DND-41 (cell line): ENCODE data around the gene SSMEM1.

Experiments used
- ATAC-seq: fragments of 200-7000 bp; cut with Tn5 transposase; 3 replicates; pipeline ENCODE4 v1.9.1; 2021; ENCODE audit warnings: low read depth; ENCODE audit not compliant: insufficient read depth
- DNase-seq: peaks from one replicate; pipeline ENCODE4 v3.0.0-alpha.2; 2020
- H2AFZ ChIP-seq: 2 replicates; pipeline ENCODE4 v1.6.0; 2012; ENCODE audit warnings: low read depth, low read length
- H3K27ac ChIP-seq: 2 replicates; pipeline ENCODE4 v1.5.1; 2012; ENCODE audit warnings: low read length, inconsistent platforms
- H3K27me3 ChIP-seq: fragments of 200-600 bp; sonication (generic); 2 replicates; pipeline ENCODE4 v1.6.0; 2012; ENCODE audit warnings: low read length, mild to moderate bottlenecking, inconsistent platforms; ENCODE audit not compliant: insufficient read depth, poor library complexity
- H3K36me3 ChIP-seq: 2 replicates; pipeline ENCODE4 v1.5.1; 2012; ENCODE audit warnings: low read length, inconsistent platforms; ENCODE audit not compliant: insufficient read depth
- H3K4me1 ChIP-seq: 2 replicates; pipeline ENCODE4 v1.5.1; 2012; ENCODE audit warnings: mild to moderate bottlenecking, low read length; ENCODE audit not compliant: insufficient read depth
- H3K4me2 ChIP-seq: 2 replicates; pipeline ENCODE4 v1.6.0; 2012; ENCODE audit warnings: mild to moderate bottlenecking, moderate library complexity, low read length, inconsistent platforms; ENCODE audit not compliant: insufficient read depth
- H3K4me3 ChIP-seq, 2 experiments: fragments of 200-600 bp in 1 of 2; shearing (Covaris generic) in 1 of 2; 2 replicates each; pipeline ENCODE4 v1.5.1; 2012 to 2016; ENCODE audit warnings: inconsistent platforms in 2 of 2, low read length in 2 of 2, mild to moderate bottlenecking in 2 of 2, low read depth in 1 of 2, moderate library complexity in 1 of 2
- H3K79me2 ChIP-seq: 2 replicates; pipeline ENCODE4 v1.6.0; 2012; ENCODE audit warnings: low read length, inconsistent platforms; ENCODE audit not compliant: insufficient read depth
- H3K9ac ChIP-seq: 2 replicates; pipeline ENCODE4 v1.6.0; 2012; ENCODE audit warnings: low read depth, mild to moderate bottlenecking, inconsistent platforms, low read length, moderate library complexity
- H3K9me3 ChIP-seq: 2 replicates; pipeline ENCODE4 v1.5.1; 2012; ENCODE audit warnings: low read length, moderate library complexity, mild to moderate bottlenecking, inconsistent platforms; ENCODE audit not compliant: insufficient read depth, severe bottlenecking
- H4K20me1 ChIP-seq: 2 replicates; pipeline ENCODE4 v1.6.0; 2012; ENCODE audit warnings: low read length; ENCODE audit not compliant: insufficient read depth
- EZH2 ChIP-seq: IDR thresholded peaks from 3 replicates; pipeline ENCODE4 v1.6.1; 2012; ENCODE audit warnings: borderline replicate concordance, low read depth, mild to moderate bottlenecking, moderate library complexity, low read length, inconsistent platforms; ENCODE audit not compliant: severe bottlenecking
- TF ChIP-seq, protein P1 (sequence below): IDR thresholded peaks from 2 replicates; pipeline ENCODE4 v1.5.1; 2012; ENCODE audit warnings: borderline replicate concordance, low read length, moderate library complexity, mild to moderate bottlenecking; ENCODE audit not compliant: poor library complexity, severe bottlenecking; ENCODE audit errors: extremely low read depth

Gene SSMEM1

DNA sequence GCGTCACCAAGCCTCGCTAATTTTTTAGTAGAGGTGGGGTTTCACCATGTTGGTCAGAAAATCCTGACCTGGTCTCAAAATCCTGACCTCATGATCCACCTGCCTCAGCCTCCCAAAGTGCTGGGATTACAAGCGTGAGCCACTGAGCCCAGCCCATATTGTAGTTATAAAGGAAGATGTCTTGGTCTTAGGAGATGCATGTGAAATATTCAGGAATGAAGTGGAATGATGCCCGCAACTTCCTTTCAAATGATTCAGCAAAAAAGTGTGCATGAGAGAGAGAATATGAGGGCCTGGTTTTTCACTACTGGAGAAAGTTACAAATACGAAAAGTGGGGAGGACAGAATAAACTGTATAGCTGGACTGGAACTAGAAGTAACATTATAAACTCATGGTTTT lies 18.3 kb upstream of the SSMEM1 start:
- Histone ChIP-seq H3K4me2 (no peak overlapping the region), H3K4me3 (no peak overlapping the region), H4K20me1 (no peaks in the 10 kb centered on the region), H3K79me2 (0 out of 2 replicates have a peak, but pooled peaks cover 2% of the 10 kb centered on the region), H3K9me3 (no peaks in the 10 kb centered on the region), H3K27me3 (no peaks in the 10 kb centered on the region), H3K9ac (no peak overlapping the region), H3K27ac (no peak overlapping the region), H2AFZ (no peak overlapping the region), H3K36me3 (peaks cover 64% of the 10 kb centered on the region), H3K4me1 (no peaks in the 10 kb centered on the region)
- no peak for ATAC-seq
- DNase-seq, result no peak
- TF ChIP-seq, protein P1, sequence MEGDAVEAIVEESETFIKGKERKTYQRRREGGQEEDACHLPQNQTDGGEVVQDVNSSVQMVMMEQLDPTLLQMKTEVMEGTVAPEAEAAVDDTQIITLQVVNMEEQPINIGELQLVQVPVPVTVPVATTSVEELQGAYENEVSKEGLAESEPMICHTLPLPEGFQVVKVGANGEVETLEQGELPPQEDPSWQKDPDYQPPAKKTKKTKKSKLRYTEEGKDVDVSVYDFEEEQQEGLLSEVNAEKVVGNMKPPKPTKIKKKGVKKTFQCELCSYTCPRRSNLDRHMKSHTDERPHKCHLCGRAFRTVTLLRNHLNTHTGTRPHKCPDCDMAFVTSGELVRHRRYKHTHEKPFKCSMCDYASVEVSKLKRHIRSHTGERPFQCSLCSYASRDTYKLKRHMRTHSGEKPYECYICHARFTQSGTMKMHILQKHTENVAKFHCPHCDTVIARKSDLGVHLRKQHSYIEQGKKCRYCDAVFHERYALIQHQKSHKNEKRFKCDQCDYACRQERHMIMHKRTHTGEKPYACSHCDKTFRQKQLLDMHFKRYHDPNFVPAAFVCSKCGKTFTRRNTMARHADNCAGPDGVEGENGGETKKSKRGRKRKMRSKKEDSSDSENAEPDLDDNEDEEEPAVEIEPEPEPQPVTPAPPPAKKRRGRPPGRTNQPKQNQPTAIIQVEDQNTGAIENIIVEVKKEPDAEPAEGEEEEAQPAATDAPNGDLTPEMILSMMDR, result no peak
- TF ChIP-seq EZH2, result no peak

DNA sequence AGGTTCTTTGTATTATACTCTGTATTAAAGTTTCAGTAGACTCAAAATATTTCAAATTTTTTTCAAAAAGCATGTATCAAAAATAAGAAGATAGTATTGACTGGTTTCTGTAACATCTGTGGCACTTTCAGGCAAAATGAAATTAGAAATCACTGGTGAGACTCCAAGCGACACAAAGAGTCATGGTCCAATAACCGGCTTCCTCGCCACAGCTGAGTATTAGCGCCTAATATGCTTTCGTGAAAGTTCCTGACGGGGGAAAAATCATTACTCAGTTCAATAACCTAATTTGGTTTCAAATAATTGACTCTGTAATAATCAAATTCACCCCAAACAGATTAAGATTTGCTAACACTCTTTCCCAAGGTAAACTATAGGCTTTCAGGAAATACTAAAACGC lies 15.9 kb upstream of the SSMEM1 start:
- Histone ChIP-seq H4K20me1 (no peaks in the 10 kb centered on the region), H3K9ac (no peak overlapping the region), H3K4me2 (no peak overlapping the region), H3K27me3 (no peaks in the 10 kb centered on the region), H3K79me2 (0 out of 2 replicates have a peak, but pooled peaks cover 2% of the 10 kb centered on the region), H3K4me3 (no peak overlapping the region), H3K36me3 (peaks cover 58% of the 10 kb centered on the region), H3K27ac (no peak overlapping the region), H2AFZ (no peak overlapping the region), H3K9me3 (no peaks in the 10 kb centered on the region), H3K4me1 (no peaks in the 10 kb centered on the region)
- no peak for ATAC-seq
- TF ChIP-seq EZH2, result no peak
- TF ChIP-seq, protein P1, result no peak
- DNase-seq, result no peak

DNA sequence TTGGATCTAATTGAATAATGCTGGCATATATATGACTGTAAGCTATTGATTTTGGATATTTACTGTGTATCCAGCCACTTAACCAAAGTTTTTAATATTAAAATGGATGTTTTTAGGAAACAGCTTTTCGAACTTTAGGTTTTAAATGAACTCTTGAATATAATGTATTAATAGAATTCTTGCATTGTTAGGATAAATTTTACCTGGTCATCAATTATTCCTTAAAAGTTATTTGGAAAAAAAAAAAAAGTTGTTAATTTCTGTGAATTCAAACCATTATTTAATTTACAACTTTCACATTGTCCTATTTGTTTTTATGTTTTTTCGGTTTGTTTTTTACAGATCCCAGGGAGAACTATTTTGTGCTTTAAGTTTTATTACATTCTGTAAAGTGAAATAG lies 12.3 kb upstream of the SSMEM1 start:
- no peaks in the 10 kb centered on the region for H3K79me2 ChIP-seq
- DNase-seq (no peak), ATAC-seq (no peak)
- TF ChIP-seq EZH2, result no peak
- TF ChIP-seq, protein P1, result no peak
- H3K9ac ChIP-seq, result no peak overlapping the region
- H3K4me2 ChIP-seq, result no peak overlapping the region
- no peak overlapping the region for H3K4me3 ChIP-seq
- H4K20me1 ChIP-seq, result no peaks in the 10 kb centered on the region
- no peaks in the 10 kb centered on the region for H3K27me3 ChIP-seq
- H3K4me1 ChIP-seq, result no peaks in the 10 kb centered on the region
- peaks cover 73% of the 10 kb centered on the region for H3K36me3 ChIP-seq
- no peak overlapping the region for H3K27ac ChIP-seq
- H2AFZ ChIP-seq, result no peak overlapping the region
- no peaks in the 10 kb centered on the region for H3K9me3 ChIP-seq

DNA sequence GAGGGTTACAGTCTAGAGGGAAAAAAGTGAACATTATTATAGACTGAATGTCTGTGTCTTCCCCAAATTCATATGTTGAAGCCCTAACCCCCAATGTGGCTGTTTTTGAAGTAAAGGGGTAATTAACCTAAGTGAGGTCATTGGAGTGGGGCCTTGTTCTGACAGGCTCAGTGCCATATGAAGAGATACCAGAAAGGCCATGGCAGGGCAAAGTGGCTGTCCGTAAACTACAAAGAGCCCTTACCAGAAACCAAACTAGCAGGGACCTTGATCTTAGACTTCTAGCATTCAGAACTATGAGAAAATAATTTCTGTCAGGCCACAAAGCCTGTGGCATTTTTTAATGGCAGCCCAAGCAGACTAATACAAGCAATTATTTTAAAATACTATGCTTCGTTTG lies 11.2 kb upstream of the SSMEM1 start:
- DNase-seq (no peak), ATAC-seq (no peak)
- Histone ChIP-seq H3K4me2 (no peak overlapping the region), H3K9me3 (no peaks in the 10 kb centered on the region), H4K20me1 (no peaks in the 10 kb centered on the region), H3K4me3 (no peak overlapping the region), H3K4me1 (no peaks in the 10 kb centered on the region; the same call in 1 of the 2 replicates), H3K79me2 (0 out of 2 replicates have a peak, but pooled peaks cover 5% of the 10 kb centered on the region), H3K27ac (no peak overlapping the region), H3K27me3 (no peaks in the 10 kb centered on the region), H3K9ac (no peak overlapping the region), H3K36me3 (peaks cover 69% of the 10 kb centered on the region), H2AFZ (no peak overlapping the region)
- TF ChIP-seq, protein P1, result no peak
- no peak for TF ChIP-seq EZH2
